PFSK-1 (cell line): ENCODE measurements around the gene GABPA.

Experiments used
- FOXP2 ChIP-seq: optimal IDR thresholded peaks from 2 replicates; pipeline ENCODE3; 2011; ENCODE audit warnings: borderline replicate concordance, control low read depth, inconsistent platforms; ENCODE audit not compliant: insufficient read depth; ENCODE audit errors: extremely low read length, extremely low read depth
- POLR2AphosphoS5 ChIP-seq: IDR thresholded peaks from 2 replicates; pipeline ENCODE4 v1.6.1; 2012; ENCODE audit warnings: low read depth, mild to moderate bottlenecking, control low read depth, low read length, moderate library complexity
- SIN3A ChIP-seq: IDR thresholded peaks from 2 replicates; pipeline ENCODE4 v1.6.1; 2012; ENCODE audit warnings: mild to moderate bottlenecking, low read length, moderate library complexity, borderline replicate concordance; ENCODE audit not compliant: insufficient read depth
- TAF1 ChIP-seq: IDR thresholded peaks from 2 replicates; pipeline ENCODE4 v1.6.1; 2012; ENCODE audit warnings: low read length, control low read depth, borderline replicate concordance; ENCODE audit not compliant: insufficient read depth
- TF ChIP-seq, protein P1 (sequence below), 2 experiments: IDR thresholded peaks; 2 replicates each; pipeline versions ENCODE4 v1.6.1 to v1.8.0; 2011 to 2012; ENCODE audit warnings: low read depth in 2 of 2, low read length in 2 of 2, control low read depth in 1 of 2, inconsistent platforms in 1 of 2, mild to moderate bottlenecking in 1 of 2, moderate library complexity in 1 of 2; ENCODE audit not compliant: insufficient read depth in 1 of 2

The GABPA gene

GRCh38 chr21:25733859-25734653 lies 716 bp upstream of the GABPA start:
- TF ChIP-seq FOXP2 (no peak), TAF1 (no peak), SIN3A (no peak), POLR2AphosphoS5 (no peak)
- TF ChIP-seq, protein P1, sequence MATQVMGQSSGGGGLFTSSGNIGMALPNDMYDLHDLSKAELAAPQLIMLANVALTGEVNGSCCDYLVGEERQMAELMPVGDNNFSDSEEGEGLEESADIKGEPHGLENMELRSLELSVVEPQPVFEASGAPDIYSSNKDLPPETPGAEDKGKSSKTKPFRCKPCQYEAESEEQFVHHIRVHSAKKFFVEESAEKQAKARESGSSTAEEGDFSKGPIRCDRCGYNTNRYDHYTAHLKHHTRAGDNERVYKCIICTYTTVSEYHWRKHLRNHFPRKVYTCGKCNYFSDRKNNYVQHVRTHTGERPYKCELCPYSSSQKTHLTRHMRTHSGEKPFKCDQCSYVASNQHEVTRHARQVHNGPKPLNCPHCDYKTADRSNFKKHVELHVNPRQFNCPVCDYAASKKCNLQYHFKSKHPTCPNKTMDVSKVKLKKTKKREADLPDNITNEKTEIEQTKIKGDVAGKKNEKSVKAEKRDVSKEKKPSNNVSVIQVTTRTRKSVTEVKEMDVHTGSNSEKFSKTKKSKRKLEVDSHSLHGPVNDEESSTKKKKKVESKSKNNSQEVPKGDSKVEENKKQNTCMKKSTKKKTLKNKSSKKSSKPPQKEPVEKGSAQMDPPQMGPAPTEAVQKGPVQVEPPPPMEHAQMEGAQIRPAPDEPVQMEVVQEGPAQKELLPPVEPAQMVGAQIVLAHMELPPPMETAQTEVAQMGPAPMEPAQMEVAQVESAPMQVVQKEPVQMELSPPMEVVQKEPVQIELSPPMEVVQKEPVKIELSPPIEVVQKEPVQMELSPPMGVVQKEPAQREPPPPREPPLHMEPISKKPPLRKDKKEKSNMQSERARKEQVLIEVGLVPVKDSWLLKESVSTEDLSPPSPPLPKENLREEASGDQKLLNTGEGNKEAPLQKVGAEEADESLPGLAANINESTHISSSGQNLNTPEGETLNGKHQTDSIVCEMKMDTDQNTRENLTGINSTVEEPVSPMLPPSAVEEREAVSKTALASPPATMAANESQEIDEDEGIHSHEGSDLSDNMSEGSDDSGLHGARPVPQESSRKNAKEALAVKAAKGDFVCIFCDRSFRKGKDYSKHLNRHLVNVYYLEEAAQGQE (IDR thresholded peaks at IDR 0.05; ENCODE audit: insufficient read depth in 1 of 2, low read depth in 2 of 2, low read length in 2 of 2), result no peak

- no peak for TF ChIP-seq FOXP2
- no peak for TF ChIP-seq POLR2AphosphoS5
- TF ChIP-seq, protein P1 (IDR thresholded peaks at IDR 0.05; ENCODE audit: insufficient read depth in 1 of 2, low read depth in 2 of 2, low read length in 2 of 2), result 0 out of 4 replicates have a peak, but pooled peaks of 1 of the 2 experiments have one; percentile 52
- no peak for TF ChIP-seq TAF1
Measured at GRCh38 chr21:25734654-25734903, 193 bp upstream of the GABPA start.

- TF ChIP-seq, protein P1 (IDR thresholded peaks at IDR 0.05; ENCODE audit: insufficient read depth in 1 of 2, low read depth in 2 of 2, low read length in 2 of 2), result no peak
Measured at GRCh38 chr21:25735646-25736597, 1.1 kb downstream of the GABPA start.

DNA sequence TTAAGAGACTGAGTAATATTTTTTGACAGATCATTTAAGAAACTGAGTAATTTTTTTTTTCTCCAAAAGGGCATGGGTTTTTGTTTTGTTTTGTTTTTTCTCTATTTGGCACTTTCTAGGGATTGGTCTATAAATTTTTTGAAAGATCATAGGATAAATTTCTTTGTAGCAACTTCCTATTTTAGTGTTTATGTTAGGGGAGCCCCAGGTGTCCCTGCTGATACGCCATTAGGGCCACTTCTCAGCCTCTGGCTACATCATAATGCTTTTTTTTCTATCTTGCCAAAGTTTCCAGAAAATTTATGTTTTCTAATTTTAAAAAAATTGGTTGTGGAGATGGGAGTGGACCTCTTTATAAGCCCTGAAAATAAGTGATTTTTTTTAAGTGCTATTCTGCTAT lies 2.6 kb downstream of the GABPA start:
- TF ChIP-seq POLR2AphosphoS5 (no peak), TAF1 (no peak), SIN3A (no peak), FOXP2 (no peak)
- TF ChIP-seq, protein P1 (IDR thresholded peaks at IDR 0.05; ENCODE audit: insufficient read depth in 1 of 2, low read depth in 2 of 2, low read length in 2 of 2), result no peak
